Lower lobe of right lung (tissue), 2 donors: ENCODE results near the gene MACROD2. TPM values are rescaled to one million over a fixed set of nuclear protein-coding genes. Genes with fewer than 3 reads are reported as not detected.

ENCODE experiments used
- ATAC-seq, 2 donors: fragments of 200-7000 bp; cut with Tn5 transposase; one replicate each; pipeline ENCODE4 v1.9.1; 2020 to 2022; ENCODE audit warnings: mild to moderate bottlenecking in 2 of 2, moderate library complexity in 2 of 2
- DNase-seq: peaks from one replicate; pipeline ENCODE4 v3.0.0-alpha.2; 2020
- H3K27ac ChIP-seq: fragments of 200-600 bp; one replicate; pipeline ENCODE4 v1.8.0; 2022
- H3K27me3 ChIP-seq: fragments of 200-600 bp; one replicate; pipeline ENCODE4 v1.8.0; 2022; ENCODE audit warnings: low read depth
- H3K36me3 ChIP-seq: fragments of 200-600 bp; one replicate; pipeline ENCODE4 v1.8.0; 2022; ENCODE audit warnings: mild to moderate bottlenecking
- H3K4me1 ChIP-seq: fragments of 200-600 bp; one replicate; pipeline ENCODE4 v1.8.0; 2022
- H3K4me3 ChIP-seq: fragments of 200-600 bp; one replicate; pipeline ENCODE4 v1.8.0; 2022; ENCODE audit warnings: mild to moderate bottlenecking
- H3K9me3 ChIP-seq: fragments of 200-600 bp; one replicate; pipeline ENCODE4 v1.8.0; 2022
- CTCF ChIP-seq: fragments of 200-600 bp; IDR thresholded peaks from one replicate; pipeline ENCODE4 v1.8.0; 2022; ENCODE audit warnings: antibody characterized with exemption, mild to moderate bottlenecking
- intact Hi-C: fragments of 100-400 bp; cut with DNase I; formaldehyde crosslinking; loops from one replicate; pipeline ENCODE4 v1.11.0; 2022
- total RNA-seq: library from RNA; stranded (reverse); fragmentation: NEBNext Ultra II Directional; extraction: Animal tissue kit (Norgen Biotek cat#: 25700); gene quantifications from one replicate; pipeline ENCODE4 v1.2.1, GENCODE V29; 2021
- donor health status: DM: no; HTN: yes; CAD: no; lungs with severe emphysema.

MACROD2 gene
- total RNA-seq, 1 donor from 2014 or later: 73.0 TPM

GRCh38 chr20:14913896-14914620, 918.7 kb downstream of the MACROD2 start:
- TF ChIP-seq CTCF: no peak
- no peak for ATAC-seq
- Histone ChIP-seq H3K4me3 (no peak overlapping the region), H3K9me3 (no peaks in the 10 kb centered on the region), H3K27me3 (no peaks in the 10 kb centered on the region), H3K36me3 (no peaks in the 10 kb centered on the region), H3K4me1 (peaks cover 1% of the 10 kb centered on the region), H3K27ac (no peak overlapping the region)
- DNase-seq: no peak
- intact Hi-C loops: no loop called here

- Histone ChIP-seq H3K36me3 (no peaks in the 10 kb centered on the region), H3K9me3 (no peaks in the 10 kb centered on the region), H3K27me3 (no peaks in the 10 kb centered on the region), H3K27ac (no peak overlapping the region), H3K4me3 (no peak overlapping the region), H3K4me1 (peaks cover 7% of the 10 kb centered on the region)
- ATAC-seq (no peak), DNase-seq (no peak)
- intact Hi-C loops: no loop called here
- TF ChIP-seq CTCF: no peak
Observed at GRCh38 chr20:14914633-14915032, 919.3 kb downstream of the MACROD2 start.

DNA sequence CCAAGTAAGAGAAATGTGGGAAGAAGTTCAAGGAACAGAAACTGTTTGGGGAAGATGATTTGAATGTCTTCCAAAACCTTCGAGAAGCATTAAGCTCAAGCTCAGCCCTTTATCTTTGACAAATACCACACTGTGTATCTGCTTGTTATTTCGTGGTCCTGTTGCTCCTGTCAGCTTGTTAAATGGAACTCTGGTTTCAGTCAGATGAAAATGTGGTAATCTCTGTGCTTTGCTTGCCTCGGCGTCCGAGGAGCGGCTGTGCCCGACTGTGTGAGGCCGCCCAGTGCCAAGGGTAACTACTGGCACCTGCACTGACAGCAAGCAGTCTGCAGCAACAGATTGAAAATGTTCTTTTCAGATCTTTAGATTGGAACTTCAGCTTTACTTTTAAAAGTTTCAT, 920.0 kb downstream of the MACROD2 start:
- no peaks in the 10 kb centered on the region for H3K27me3 ChIP-seq
- ATAC-seq (no peak), DNase-seq (no peak)
- no peak overlapping the region for H3K27ac ChIP-seq
- peaks cover 8% of the 10 kb centered on the region for H3K4me1 ChIP-seq
- intact Hi-C loops: no loop called here
- no peak overlapping the region for H3K4me3 ChIP-seq
- H3K9me3 ChIP-seq: no peaks in the 10 kb centered on the region
- TF ChIP-seq CTCF: no peak
- no peaks in the 10 kb centered on the region for H3K36me3 ChIP-seq

GRCh38 chr20:14916360-14916920, 921.1 kb downstream of the MACROD2 start:
- no peak for TF ChIP-seq CTCF
- no peak for ATAC-seq

GRCh38 chr20:14918281-14918680, 923.0 kb downstream of the MACROD2 start:
- TF ChIP-seq CTCF: no peak
- ATAC-seq (no peak), DNase-seq (no peak)
- Histone ChIP-seq H3K36me3 (no peaks in the 10 kb centered on the region), H3K9me3 (no peaks in the 10 kb centered on the region), H3K4me3 (no peak overlapping the region), H3K27me3 (no peaks in the 10 kb centered on the region), H3K4me1 (peaks cover 8% of the 10 kb centered on the region), H3K27ac (no peak overlapping the region)
- intact Hi-C loops: no loop called here

More at GRCh38 chr20:14916360-14916920, 921.1 kb downstream of the MACROD2 start:
- intact Hi-C loops: no loop called here
- Histone ChIP-seq H3K27ac (no peak overlapping the region), H3K36me3 (no peaks in the 10 kb centered on the region), H3K4me3 (no peak overlapping the region), H3K27me3 (no peaks in the 10 kb centered on the region), H3K4me1 (peaks cover 8% of the 10 kb centered on the region), H3K9me3 (no peaks in the 10 kb centered on the region)
- DNase-seq: no peak
